Activated T-helper 17 cell treated with anti-CD3 and anti-CD28 coated beads, Interleukin-2, amount 50 U/mL, for 72 hours (primary cell): ENCODE results near the gene ACYP2. TPM values are rescaled to one million over a fixed set of nuclear protein-coding genes. Genes with fewer than 3 reads are reported as not detected.
A peak's percentile ranks its signal among the peaks of the same experiment; 100 is the strongest.
"Not testable (repeated sequence)": the region's sequence is repeated elsewhere in the genome, so short reads cannot be mapped to it uniquely, and the experiment has no call there.

Source experiments
- ATAC-seq: fragments of 150-1000 bp; cut with Tn5 transposase; replicated peaks from 2 replicates; pipeline ENCODE4 v1.10.0; 2021; ENCODE audit warnings: mild to moderate bottlenecking, moderate library complexity
- H3K27ac Mint-ChIP-seq: one replicate; pipeline ENCODE4 v1.8.0; 2022; ENCODE audit warnings: mixed read lengths
- H3K27me3 Mint-ChIP-seq: one replicate; pipeline ENCODE4 v1.8.0; 2022; ENCODE audit warnings: mixed read lengths
- H3K36me3 Mint-ChIP-seq: one replicate; pipeline ENCODE4 v1.8.0; 2022; ENCODE audit warnings: low read depth, mild to moderate bottlenecking, mixed read lengths
- H3K4me1 Mint-ChIP-seq: one replicate; pipeline ENCODE4 v1.8.0; 2022; ENCODE audit warnings: mixed read lengths
- H3K4me3 Mint-ChIP-seq: one replicate; pipeline ENCODE4 v1.8.0; 2022; ENCODE audit warnings: mild to moderate bottlenecking, mixed read lengths
- H3K9me3 Mint-ChIP-seq: one replicate; pipeline ENCODE4 v1.8.0; 2022; ENCODE audit warnings: mixed read lengths
- total RNA-seq, 2 donors: library from RNA; stranded (reverse); gene quantifications; one replicate each; pipeline ENCODE4 v1.2.3, GENCODE V29; 2022

ACYP2 gene
- total RNA-seq, 2 donors from 2014 or later = 7.2 to 9.7 TPM

DNA sequence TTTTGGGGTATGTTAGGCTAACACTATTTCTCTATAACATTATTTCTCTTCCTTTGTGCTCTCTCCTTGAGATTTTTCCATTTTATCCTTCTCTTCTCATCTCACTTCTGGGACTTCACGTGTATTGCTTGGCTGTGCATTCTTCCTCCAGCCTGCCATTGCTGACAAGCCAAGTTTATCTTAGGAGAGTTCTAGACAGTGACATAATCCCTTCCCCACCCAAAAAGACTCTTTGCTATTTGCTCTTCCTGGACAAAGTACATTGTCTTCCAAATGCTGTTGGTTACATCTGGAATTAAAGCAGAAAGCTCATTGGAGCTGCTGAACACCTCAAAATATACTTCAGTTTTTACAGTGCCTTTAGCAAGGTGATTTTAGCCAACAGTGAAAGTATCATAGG lies 131.7 kb downstream of the ACYP2 start:
- no peak for ATAC-seq
- H3K36me3 Mint-ChIP-seq = no peaks in the 10 kb centered on the region
- no peak overlapping the region for H3K4me3 Mint-ChIP-seq
- H3K9me3 Mint-ChIP-seq = no peaks in the 10 kb centered on the region
- H3K4me1 Mint-ChIP-seq = no peaks in the 10 kb centered on the region
- H3K27me3 Mint-ChIP-seq = no peaks in the 10 kb centered on the region
- no peak overlapping the region for H3K27ac Mint-ChIP-seq

- Mint-ChIP-seq H3K4me3 (no peak overlapping the region), H3K9me3 (no peaks in the 10 kb centered on the region), H3K27me3 (no peaks in the 10 kb centered on the region), H3K36me3 (no peaks in the 10 kb centered on the region), H3K27ac (no peak overlapping the region), H3K4me1 (no peaks in the 10 kb centered on the region)
- ATAC-seq = no peak
Observed at GRCh38 chr2:54249629-54250028, 134.2 kb downstream of the ACYP2 start.

GRCh38 chr2:54254180-54254579 lies 138.8 kb downstream of the ACYP2 start:
- H3K27ac Mint-ChIP-seq = no peak overlapping the region
- no peak for ATAC-seq

DNA sequence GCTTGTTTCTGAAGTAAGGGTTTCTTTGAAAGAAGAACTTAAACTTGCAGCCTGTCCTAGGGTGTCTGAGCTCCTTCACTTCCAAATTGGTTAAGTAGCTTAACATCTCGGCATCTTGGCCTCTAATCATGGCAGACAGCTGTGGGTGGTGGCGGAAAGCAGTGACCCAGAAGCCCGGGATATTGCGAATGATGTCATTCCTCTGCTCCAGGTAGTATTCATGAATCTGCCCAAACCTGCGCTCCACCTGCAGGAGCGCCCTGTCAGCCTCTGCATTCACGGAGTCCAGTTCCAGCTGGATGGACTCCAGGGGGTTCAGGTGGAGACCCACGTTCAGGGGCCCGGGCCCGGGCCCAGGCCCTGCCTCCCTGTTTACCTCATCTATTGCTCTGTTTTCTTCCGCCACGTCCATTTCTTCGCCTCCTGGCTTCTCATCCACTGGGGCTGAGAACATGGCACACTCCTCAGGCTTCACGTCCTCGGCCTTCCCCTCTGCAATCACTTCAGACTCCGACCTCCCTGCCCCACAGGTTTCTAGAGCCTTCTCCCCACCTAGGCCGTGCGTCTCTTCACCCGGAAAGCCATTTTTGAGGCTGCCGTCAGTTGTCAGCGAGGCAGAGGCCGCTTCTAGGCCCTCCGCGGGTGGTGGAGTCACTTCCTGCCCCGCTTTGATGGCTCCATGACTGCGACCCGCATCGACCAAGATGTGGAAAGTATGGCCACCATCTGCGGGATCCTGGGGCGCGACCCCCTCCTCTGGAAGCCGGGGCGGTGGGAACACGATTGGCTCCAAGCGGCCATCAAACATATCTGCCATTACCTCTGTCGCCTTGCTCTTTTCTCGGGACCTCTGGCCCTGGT lies 140.0 kb downstream of the ACYP2 start:
- no peak for ATAC-seq
- Mint-ChIP-seq H3K27me3 (no peaks in the 10 kb centered on the region), H3K36me3 (no peaks in the 10 kb centered on the region), H3K9me3 (no peaks in the 10 kb centered on the region), H3K4me3 (no peak overlapping the region), H3K4me1 (no peaks in the 10 kb centered on the region), H3K27ac (no peak overlapping the region)

More at GRCh38 chr2:54254180-54254579, 138.8 kb downstream of the ACYP2 start:
- Mint-ChIP-seq H3K27me3 (no peaks in the 10 kb centered on the region), H3K4me3 (no peak overlapping the region), H3K9me3 (no peaks in the 10 kb centered on the region), H3K36me3 (no peaks in the 10 kb centered on the region), H3K4me1 (no peaks in the 10 kb centered on the region)

DNA sequence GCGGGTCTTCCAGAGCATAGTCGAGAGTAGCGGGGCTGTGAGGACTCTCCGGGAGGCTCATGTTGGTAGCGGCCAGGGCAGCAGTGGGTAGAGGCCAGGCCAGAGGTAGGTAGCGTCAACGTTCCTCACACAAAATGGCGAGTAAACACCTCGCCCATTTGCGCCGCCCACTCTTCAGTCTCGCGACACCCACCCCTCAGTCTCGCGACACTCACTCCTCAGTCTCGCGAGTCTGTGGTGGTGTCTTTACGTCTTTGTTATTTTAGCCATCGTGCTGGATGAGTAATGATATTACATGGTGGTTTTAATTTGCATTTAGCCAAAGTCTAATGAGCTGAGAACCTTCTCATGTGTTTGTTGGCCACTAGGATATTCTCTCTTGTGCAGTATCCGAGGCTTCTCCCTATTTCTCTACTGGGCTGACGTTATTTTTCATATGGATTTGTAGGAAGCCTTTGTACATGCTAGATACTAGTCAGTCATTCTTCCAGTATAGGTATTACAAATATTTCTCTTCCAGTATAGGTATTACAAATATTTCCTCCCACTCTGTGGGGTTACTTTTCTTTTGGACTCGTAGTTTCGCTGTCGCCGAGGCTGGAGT lies 140.8 kb downstream of the ACYP2 start, which contains the start of gene TSPYL6:
Gene TSPYL6 (minus strand): TSS at position 139 of the 604 bp plus-strand sequence. CDS start 78 bp downstream, at position 61.
- no peaks in the 10 kb centered on the region for H3K4me1 Mint-ChIP-seq
- H3K36me3 Mint-ChIP-seq = no peaks in the 10 kb centered on the region
- no peaks in the 10 kb centered on the region for H3K27me3 Mint-ChIP-seq
- no peak within 1 kb of the TSS for H3K27ac Mint-ChIP-seq
- H3K4me3 Mint-ChIP-seq = no peak within 1 kb of the TSS
- no peak for ATAC-seq
- H3K9me3 Mint-ChIP-seq = no peaks in the 10 kb centered on the region

GRCh38 chr2:54258166-54258565 lies 142.8 kb downstream of the ACYP2 start:
- no peaks in the 10 kb centered on the region for H3K9me3 Mint-ChIP-seq
- ATAC-seq = no peak
- no peaks in the 10 kb centered on the region for H3K4me1 Mint-ChIP-seq
- H3K27ac Mint-ChIP-seq = no peak overlapping the region
- no peaks in the 10 kb centered on the region for H3K27me3 Mint-ChIP-seq
- no peak overlapping the region for H3K4me3 Mint-ChIP-seq
- no peaks in the 10 kb centered on the region for H3K36me3 Mint-ChIP-seq

DNA sequence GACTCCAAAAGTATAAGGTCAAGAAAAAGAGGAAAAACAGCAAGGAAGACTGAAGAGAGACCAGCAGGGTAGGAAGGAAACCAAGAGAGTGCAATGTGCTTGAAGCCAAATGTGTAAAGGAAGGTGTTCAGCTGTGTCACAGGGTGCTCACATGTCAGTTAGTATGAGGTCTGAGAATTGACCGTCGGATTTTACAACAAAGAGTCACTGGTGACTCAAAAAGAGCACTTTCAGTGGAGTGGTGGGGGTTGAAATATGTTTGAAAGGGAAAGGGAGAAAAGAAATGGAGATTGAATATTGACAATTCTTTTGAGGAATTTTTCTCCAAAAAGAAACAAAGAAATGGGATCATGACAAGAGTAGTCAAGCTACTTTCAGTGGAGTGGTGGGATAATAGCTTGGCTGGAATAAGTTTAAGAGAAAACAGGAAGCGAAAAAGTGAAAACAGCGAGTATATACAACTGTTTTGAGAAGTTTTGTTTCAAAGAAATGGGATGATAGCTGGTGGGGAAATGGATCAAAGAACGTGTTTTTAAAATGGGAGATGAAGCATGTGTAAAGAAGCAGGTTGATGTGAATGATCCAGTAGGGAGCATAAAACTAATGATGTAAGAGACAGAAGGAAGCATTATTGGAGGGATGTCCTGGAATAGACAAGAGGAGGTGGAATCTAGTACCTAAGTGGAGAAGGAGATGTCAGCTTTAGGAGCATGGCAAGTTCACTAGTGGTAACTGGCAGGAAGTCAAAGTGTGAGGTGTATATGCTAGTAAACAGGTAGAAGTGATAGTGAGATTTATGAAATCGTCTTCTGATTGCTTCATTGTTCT lies 144.2 kb downstream of the ACYP2 start:
- H3K4me1 Mint-ChIP-seq = no peaks in the 10 kb centered on the region
- no peaks in the 10 kb centered on the region for H3K36me3 Mint-ChIP-seq
- no peaks in the 10 kb centered on the region for H3K9me3 Mint-ChIP-seq
- no peaks in the 10 kb centered on the region for H3K27me3 Mint-ChIP-seq
- no peak overlapping the region for H3K4me3 Mint-ChIP-seq
- peak; percentile 21 for ATAC-seq
- no peak overlapping the region for H3K27ac Mint-ChIP-seq

DNA sequence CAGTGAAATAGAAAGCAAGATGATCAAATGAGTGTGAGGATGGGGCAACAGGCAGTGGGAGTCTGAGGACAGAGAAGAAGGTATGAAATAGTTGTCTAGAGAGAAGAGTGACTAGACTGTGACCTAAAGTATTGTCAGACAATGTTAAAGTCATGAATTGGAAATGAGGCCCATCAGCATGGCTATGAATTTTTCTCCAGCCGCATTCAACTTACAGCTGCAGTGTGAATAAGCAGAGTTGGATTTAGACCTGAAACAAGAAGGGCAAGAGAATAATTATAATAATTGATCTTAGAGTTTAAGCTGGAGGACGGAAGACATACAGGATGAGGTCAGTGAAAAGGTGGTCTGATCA lies 144.8 kb downstream of the ACYP2 start:
- no peaks in the 10 kb centered on the region for H3K27me3 Mint-ChIP-seq
- H3K4me1 Mint-ChIP-seq = no peaks in the 10 kb centered on the region
- H3K27ac Mint-ChIP-seq = no peak overlapping the region
- H3K4me3 Mint-ChIP-seq = no peak overlapping the region
- no peaks in the 10 kb centered on the region for H3K9me3 Mint-ChIP-seq
- ATAC-seq = no peak
- no peaks in the 10 kb centered on the region for H3K36me3 Mint-ChIP-seq

- Mint-ChIP-seq H3K27ac (no peak overlapping the region), H3K9me3 (no peaks in the 10 kb centered on the region), H3K27me3 (no peaks in the 10 kb centered on the region), H3K36me3 (no peaks in the 10 kb centered on the region), H3K4me1 (no peaks in the 10 kb centered on the region), H3K4me3 (no peak overlapping the region)
- no peak for ATAC-seq
Observed at GRCh38 chr2:54261537-54261936, 146.1 kb downstream of the ACYP2 start.

DNA sequence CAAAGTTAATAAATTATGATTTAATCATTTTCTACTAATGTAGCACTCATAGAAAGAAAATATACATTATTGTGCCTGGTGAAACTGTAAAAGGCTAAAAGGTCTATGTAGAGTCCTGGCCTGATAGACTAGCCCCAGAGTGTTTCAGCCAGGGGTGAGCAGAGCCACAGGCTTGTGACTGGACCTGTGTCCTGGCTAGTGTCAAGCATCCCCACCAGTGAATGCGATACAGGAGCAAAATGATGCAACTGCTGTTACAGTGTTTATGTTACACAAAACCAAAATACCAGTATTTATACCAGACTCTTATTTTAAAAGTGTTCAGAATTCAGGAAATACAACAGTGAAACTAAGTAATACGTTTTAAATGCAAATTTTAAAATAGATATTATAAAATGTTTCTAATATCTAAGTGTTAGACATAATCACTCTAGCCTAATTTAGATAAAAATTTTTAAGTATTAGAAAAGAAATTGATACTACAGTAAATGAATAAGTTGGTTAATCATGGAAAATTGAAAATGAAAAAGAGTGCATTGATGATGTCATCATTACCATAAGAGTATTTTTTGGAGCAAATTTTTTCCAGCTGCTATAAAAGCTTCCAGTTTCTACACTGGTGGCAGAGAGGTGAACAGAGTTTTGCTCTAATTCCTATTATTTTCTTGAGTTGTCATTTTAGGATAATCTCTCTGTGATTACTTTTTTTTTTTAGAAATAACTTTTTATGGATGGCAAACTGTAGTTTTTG lies 146.8 kb downstream of the ACYP2 start:
- Mint-ChIP-seq H3K27me3 (no peaks in the 10 kb centered on the region), H3K36me3 (no peaks in the 10 kb centered on the region), H3K4me3 (no peak overlapping the region), H3K4me1 (no peaks in the 10 kb centered on the region), H3K27ac (no peak overlapping the region), H3K9me3 (no peaks in the 10 kb centered on the region)
- no peak for ATAC-seq

DNA sequence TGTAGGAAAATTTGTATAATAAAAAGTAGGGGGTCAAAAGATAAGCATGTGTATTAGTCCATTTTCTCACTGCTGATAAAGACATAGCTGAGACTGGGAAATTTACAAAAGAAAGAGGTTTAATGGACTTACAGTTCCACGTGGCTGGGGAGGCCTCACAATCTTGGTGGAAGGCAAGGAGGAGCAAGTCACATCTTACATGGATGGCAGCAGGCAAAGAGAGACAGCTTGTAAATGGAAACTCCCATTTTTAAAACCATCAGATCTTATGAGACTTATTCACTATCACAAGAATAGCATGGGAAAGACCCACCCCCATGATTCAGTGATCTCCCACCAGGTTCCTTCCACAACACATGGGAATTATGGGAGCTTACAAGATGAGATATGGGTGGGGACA lies 149.7 kb downstream of the ACYP2 start:
- H3K4me1 Mint-ChIP-seq, H3K36me3 Mint-ChIP-seq, H3K27me3 Mint-ChIP-seq, H3K9me3 Mint-ChIP-seq, H3K27ac Mint-ChIP-seq, H3K4me3 Mint-ChIP-seq, ATAC-seq: not testable (repeated sequence)

DNA sequence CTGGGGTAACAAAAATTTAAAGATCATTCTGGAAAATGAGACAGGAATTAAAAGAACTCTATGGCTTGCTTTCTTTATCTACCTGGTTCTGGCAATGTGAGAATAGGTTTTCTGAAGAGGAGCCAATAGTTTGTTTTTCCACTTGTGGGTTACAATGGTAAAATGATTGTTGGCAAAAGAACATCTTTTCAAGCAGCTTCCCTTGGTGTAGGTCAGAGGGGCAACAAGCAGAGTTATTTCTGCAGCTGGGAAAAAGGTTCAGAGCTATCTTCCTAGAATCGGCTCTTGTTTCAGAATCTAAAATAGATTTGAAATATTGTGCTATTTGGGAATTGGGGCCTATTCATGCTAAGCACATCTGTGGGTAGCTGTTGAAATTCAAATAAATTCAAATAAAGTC lies 152.2 kb downstream of the ACYP2 start:
- H3K36me3 Mint-ChIP-seq = no peaks in the 10 kb centered on the region
- no peaks in the 10 kb centered on the region for H3K9me3 Mint-ChIP-seq
- no peak overlapping the region for H3K27ac Mint-ChIP-seq
- no peaks in the 10 kb centered on the region for H3K27me3 Mint-ChIP-seq
- H3K4me3 Mint-ChIP-seq = no peak overlapping the region
- H3K4me1 Mint-ChIP-seq = no peaks in the 10 kb centered on the region
- no peak for ATAC-seq

DNA sequence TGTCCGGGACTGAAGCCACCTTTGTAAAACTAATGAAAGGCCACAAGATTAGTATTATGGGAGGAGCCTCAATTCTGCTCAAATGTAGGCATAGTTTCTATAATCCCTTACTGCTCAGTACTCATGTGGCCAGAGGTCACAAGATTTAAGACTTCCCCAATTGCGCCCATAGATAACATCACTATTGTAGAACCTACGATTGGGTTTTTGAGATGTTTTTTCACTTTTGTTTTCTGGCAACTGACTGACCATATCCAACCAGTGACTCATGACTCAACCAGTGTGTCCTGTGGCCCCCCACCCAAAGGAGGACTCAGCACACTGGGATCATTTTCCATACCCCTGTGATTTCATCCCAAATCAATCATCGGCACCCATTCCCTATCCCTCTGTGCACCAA lies 155.8 kb downstream of the ACYP2 start:
- Mint-ChIP-seq H3K27ac (no peak overlapping the region), H3K27me3 (no peaks in the 10 kb centered on the region), H3K36me3 (no peaks in the 10 kb centered on the region), H3K4me3 (no peak overlapping the region), H3K9me3 (no peaks in the 10 kb centered on the region), H3K4me1 (no peaks in the 10 kb centered on the region)
- ATAC-seq = no peak
